NCI-H2196 (cell line): ENCODE data around the gene PMEPA1.
A peak's percentile ranks its signal among the peaks of the same experiment; 100 is the strongest.

Source experiments
- DNase-seq: peaks from one replicate; lab custom pipeline; 2025; ENCODE audit not compliant: unreplicated experiment; lab: John Stamatoyannopoulos, UW

The PMEPA1 gene

GRCh38 chr20:57737349-57737748 is 27.5 kb upstream of the PMEPA1 start:
- DNase-seq: no peak

GRCh38 chr20:57736738-57737347 is 27.0 kb upstream of the PMEPA1 start:
- no peak for DNase-seq

GRCh38 chr20:57735831-57736737 is 26.3 kb upstream of the PMEPA1 start:
- no peak for DNase-seq

- no peak for DNase-seq
Observed at GRCh38 chr20:57734754-57735153, 24.9 kb upstream of the PMEPA1 start.

DNA sequence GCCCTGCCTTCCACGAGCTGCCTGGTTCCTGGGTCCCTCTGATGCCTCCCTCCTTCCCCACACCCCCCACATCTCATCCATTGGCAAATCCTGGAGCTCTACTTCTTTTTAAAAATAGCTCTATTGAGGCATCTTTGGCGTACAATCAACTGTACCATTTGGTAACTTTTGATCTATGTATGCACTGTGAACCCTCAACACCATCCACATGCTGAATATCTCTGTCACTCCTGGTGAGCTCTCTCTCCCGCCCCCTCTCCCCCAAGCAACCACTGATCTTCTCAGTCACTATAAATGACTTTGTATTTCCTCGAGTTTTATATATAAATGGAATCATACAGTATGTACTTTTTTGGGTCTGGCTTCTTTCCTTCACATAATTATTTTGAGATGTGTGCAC is 22.4 kb upstream of the PMEPA1 start:
- DNase-seq: no peak

- DNase-seq: no peak
Observed at GRCh38 chr20:57728762-57729161, 18.9 kb upstream of the PMEPA1 start.

DNA sequence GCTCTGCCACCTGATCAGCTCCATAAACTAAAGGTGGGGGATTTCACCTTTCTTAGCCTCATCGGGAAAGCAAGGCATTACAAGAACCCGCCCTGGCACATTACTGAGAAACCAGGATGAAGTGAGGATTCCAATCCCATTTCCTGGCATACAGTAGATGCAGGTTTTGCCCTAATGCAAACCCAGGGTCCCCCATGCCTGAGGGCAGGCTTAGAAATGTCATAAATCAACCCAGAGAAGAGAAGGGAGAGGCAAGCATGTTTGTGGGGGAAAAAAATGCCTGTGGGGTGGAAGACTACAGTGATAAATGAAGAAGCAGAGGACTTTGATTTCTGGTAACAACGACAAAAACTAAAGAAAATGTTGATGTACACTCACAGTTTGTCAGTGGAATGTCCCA is 18.0 kb upstream of the PMEPA1 start:
- DNase-seq: no peak

DNA sequence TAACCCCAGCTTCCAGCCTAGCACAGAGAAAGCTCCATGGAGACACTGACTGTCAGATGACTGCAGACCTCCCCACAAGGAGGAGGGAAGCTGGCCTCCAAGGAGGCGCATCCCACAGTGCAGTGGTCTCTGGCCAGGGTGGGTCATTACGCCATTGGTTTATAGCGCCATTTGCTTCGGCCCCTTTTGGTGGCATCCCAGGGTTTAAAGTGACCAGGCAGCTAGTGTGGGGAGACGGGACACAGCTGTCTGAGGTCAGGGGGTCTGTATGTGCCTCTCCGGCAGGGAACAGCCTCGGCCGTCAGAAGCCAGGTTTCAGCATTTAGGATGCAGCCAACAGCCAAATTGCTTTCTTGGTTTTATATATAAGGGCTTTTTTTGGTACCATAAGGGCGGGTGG is 15.8 kb upstream of the PMEPA1 start:
- no peak for DNase-seq

DNA sequence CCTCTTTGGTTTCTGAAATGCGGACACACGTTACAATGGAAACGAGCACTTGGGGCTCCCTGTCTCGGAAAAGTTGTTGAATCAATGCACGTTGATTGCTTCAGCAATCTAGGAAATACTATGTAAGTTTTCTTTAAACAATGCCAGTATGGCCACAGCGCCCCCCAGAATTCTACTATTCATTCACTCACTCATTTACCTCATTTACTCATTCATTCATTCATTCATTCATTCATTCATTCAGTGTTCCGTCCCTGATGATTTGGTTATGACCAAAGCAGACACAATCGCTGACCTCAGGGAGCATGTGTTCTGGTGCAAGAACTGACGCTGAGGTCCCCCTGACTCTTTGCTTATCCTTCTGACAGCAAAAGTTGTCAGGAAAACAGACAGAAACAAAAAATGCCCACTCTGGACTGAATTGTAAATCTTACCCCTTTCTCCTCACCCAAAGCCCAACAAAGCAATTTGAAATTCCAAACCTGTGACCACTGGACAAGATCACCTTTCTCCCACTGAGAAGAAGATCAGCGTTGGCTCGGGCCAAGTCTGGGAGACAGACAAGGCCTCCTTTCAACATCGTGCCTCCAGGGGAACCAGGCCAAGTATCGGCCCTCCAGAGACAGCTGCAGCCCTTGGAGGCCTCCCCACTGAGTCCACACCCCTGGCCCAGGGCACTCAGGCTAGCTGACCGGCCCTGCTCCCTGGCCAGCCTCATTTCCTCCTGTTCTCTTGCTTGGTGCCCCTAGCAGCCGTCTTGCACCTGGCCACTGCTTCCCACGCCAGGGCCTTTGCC is 15.0 kb upstream of the PMEPA1 start:
- no peak for DNase-seq

DNA sequence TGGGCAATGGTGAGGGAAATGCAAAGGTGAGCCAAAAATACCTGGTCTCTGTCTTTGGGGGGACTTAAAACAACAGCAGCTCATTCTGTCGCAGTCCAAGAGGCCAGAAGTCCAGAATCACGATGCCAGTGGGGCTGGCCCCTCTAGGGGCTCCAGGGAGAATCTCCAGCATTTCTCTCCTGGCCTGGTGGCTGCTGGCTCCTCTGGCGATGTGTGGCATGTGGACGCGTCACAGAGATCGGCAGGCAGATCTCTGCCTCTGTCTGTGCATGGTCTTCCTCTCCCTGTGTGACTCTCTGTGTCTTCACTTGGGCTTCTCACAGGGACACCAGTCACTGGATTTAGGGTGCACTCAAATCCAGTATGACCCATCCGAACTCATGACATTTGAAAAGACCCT is 14.0 kb upstream of the PMEPA1 start:
- no peak for DNase-seq

GRCh38 chr20:57719951-57720350 is 10.1 kb upstream of the PMEPA1 start:
- DNase-seq: no peak

DNA sequence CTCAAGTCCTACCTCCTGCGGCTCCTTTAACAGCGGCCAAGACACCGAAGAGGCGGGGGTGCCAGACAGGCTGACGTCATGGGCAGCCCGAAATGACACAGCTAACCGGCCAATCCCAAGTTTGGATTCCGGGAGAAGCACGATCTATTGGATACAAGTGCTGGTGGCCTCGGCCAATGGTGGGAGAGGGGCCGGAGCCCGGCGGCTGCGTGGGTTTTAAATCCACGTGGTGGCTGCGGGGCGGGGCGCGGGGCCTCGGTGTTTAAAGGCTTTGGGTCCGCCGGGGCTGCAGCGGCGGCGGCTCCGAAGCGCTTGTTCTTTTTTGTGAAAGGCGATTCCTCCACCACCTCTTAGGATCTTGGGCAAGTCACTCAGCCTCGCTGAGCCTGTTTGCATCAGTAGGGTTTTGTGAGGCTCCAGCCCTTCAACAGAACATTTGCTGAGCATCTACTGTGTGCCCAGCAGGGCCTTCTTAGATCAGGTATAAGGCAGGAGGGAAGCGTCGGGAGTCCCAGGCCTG is 8.7 kb upstream of the PMEPA1 start:
- DNase-seq: peak; percentile 95

DNA sequence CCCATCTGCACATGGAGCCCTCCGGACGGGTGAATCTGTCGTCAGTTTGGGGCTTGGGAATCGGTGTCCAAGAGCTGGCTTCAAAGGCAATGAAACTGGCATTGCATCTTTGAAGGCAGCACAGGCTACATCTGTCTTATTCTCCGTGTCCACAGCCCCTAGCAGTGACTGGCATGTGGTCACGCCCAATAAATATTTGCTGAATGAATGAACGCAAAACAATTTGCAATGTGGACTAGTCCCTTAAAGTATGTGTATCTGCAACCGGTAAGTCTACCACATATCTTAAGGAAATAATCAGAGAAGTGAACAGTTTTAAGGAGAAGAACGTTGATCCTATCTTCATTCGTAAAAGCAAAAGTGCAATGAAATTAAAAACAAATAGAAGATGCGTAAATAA is 8.0 kb upstream of the PMEPA1 start:
- no peak for DNase-seq

DNA sequence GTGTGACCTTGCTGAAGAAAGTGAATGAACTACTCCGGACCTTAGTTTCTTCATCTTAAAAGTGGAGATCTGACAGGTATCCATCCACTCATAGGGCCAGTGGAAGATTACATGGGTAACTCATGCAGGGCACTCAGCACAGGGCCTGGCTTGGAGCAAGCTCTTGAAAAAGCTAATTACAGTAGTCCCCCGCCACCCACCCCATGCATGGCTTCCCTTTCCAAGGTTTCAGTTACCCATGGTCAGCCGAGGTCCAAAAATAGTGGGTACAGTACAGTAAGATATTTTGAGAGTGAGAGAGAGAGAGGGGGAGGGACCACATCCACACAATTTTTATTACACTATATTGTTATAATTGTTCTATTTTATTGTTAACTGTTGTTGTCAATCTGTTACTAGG is 7.1 kb upstream of the PMEPA1 start:
- no peak for DNase-seq

GRCh38 chr20:57716202-57716601 is 6.4 kb upstream of the PMEPA1 start:
- no peak for DNase-seq

DNA sequence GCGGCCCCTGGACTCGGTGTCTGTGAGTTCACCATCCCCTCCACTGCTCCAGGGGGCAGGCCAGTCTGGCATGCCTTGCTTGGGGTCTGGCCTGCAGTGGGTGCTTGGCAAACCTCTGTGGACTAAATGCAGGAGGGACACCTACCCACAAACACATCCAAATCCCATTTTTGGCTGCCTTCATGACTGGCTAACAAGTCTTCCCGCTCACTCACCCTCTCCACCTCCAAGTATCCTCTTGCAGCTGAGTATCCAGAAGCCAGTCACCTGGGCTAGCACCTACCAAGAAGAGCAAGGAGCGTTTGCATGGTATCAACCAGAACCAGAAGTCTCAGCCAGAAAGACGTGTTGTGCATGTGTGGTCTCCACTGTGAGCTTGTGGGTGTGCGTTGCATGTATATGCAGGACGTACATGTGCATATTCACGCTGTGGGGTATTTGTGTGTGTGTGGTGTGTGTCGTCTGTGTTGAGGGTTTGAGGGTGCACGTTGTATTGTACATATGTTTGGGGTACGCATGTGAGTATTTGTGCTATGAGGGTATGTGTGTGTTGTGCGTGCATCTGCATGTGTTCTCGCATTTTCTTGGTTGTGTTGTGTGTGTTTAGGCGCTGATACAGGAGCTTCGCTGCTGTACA is 5.6 kb upstream of the PMEPA1 start:
- no peak for DNase-seq

DNA sequence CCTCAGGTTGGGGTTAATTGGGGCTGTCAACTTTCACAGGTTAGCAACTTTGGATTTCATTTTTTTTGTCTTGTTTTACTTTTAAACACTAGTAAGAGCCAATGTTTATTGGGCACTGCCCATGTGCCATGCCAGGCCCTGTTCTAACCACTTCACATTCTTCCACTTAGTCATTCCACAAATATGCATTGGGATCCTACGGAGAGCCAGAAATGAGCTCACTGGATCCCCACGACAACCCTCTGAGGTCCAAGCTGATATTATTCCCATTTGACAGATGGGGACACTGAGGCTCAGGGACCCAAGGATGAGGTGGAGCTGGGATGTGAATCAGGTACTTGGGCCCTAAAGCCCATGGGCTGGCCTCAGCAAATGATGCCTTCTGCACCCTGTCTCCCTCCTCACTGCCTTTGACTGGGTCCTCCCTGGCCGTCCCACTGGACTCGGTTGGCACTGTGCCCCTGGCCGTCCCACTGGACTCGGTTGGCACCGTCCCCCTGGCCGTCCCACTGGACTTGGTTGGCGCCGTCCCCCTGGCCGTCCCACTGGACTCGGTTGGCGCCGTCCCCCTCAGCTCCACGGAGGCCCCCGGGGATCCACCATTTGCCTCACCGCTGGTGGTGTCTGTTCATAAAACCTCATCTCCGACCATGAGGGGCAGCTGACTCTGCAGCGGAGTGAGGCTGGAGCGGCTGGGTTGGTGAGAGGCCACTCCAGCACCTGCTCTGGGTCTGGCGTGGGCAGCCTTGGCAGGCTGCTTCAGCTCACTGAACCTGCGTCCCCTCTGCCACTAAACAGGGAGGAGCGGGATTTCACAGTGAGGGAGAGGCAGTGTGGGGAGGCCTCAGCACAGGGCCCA is 4.8 kb upstream of the PMEPA1 start:
- DNase-seq: no peak

- DNase-seq: no peak
Observed at GRCh38 chr20:57713951-57714350, 4.1 kb upstream of the PMEPA1 start.

GRCh38 chr20:57713505-57713903 is 3.7 kb upstream of the PMEPA1 start:
- no peak for DNase-seq

GRCh38 chr20:57712851-57713504 is 3.2 kb upstream of the PMEPA1 start:
- no peak for DNase-seq
